Measurements from ENCODE around the gene EIPR1. TPM values are rescaled to one million over a fixed set of nuclear protein-coding genes. Genes with fewer than 3 reads are reported as not detected.

EIPR1 gene
- total RNA-seq, 1 experiment from 2014 or later, result 36.9 TPM

- H3K4me3 ChIP-seq (ENCODE audit: low read depth, low read length), result no peak overlapping the region
- H3K4me1 Mint-ChIP-seq (ENCODE audit: low read depth, unreplicated experiment), result no peaks in the 10 kb centered on the region
- no peaks in the 10 kb centered on the region for H3K9me3 ChIP-seq
- no peak overlapping the region for H3K4me3 Mint-ChIP-seq (ENCODE audit: unreplicated experiment)
- ChIA-PET CTCF (no interaction called here), POLR2A (no interaction called here)
- intact Hi-C loops (cut with micrococcal nuclease; ENCODE audit: unreplicated experiment), result no loop called here
- BruUV-seq (replicated peaks), result no TSS peak
- TF ChIP-seq, protein P1, sequence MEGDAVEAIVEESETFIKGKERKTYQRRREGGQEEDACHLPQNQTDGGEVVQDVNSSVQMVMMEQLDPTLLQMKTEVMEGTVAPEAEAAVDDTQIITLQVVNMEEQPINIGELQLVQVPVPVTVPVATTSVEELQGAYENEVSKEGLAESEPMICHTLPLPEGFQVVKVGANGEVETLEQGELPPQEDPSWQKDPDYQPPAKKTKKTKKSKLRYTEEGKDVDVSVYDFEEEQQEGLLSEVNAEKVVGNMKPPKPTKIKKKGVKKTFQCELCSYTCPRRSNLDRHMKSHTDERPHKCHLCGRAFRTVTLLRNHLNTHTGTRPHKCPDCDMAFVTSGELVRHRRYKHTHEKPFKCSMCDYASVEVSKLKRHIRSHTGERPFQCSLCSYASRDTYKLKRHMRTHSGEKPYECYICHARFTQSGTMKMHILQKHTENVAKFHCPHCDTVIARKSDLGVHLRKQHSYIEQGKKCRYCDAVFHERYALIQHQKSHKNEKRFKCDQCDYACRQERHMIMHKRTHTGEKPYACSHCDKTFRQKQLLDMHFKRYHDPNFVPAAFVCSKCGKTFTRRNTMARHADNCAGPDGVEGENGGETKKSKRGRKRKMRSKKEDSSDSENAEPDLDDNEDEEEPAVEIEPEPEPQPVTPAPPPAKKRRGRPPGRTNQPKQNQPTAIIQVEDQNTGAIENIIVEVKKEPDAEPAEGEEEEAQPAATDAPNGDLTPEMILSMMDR (IDR thresholded peaks at IDR 0.05; ENCODE audit: insufficient read depth in 1 of 2, low read depth in 1 of 2, low read length in 1 of 2, severe bottlenecking in 1 of 2, unreplicated experiment in 1 of 2), result no peak
- no peaks in the 10 kb centered on the region for H3K27me3 Mint-ChIP-seq (ENCODE audit: insufficient read depth, unreplicated experiment)
- no peaks in the 10 kb centered on the region for H3K27me3 ChIP-seq (replicated peaks; ENCODE audit: control insufficient read depth, insufficient read depth, low read length)
- H3K9me3 Mint-ChIP-seq (ENCODE audit: unreplicated experiment), result peaks cover 26% of the 10 kb centered on the region
- no peaks in the 10 kb centered on the region for H3K4me1 ChIP-seq
- H3K27ac Mint-ChIP-seq (ENCODE audit: unreplicated experiment), result no peak overlapping the region
- no peaks in the 10 kb centered on the region; the same call in 1 of the 2 replicates for H3K36me3 ChIP-seq (ENCODE audit: control insufficient read depth, insufficient read depth, low read length)
- H3K36me3 Mint-ChIP-seq (ENCODE audit: insufficient read depth, unreplicated experiment), result no peaks in the 10 kb centered on the region
- no peak for DNase-seq
These were observed 143.7 kb downstream of the EIPR1 start for GRCh38 chr2:3233877-3234276.

DNA sequence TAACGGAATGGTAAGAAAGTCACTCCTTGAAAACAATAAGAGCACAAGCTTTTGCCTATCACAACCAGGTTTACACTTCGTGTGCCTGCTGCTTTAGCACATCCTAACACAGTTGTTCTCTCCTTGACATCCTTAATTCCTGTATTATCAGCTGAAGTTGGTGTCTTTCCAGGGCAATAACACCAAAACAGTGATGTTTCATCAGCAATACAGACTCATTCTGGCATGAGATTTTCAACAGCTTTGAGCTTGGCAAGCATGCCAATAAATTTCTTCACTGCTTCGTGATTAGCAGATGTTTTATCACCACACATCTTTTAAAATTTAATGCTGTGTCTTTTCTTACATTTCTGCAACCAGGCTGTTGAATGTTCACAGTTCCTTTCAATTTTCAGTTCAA is 148.4 kb downstream of the EIPR1 start:
- no peak for DNase-seq
- H3K4me1 Mint-ChIP-seq (ENCODE audit: low read depth, unreplicated experiment), result no peaks in the 10 kb centered on the region
- ChIA-PET POLR2A (no interaction called here), CTCF (no interaction called here)
- no peak overlapping the region for H3K27ac Mint-ChIP-seq (ENCODE audit: unreplicated experiment)
- Histone ChIP-seq H3K9me3 (no peaks in the 10 kb centered on the region; the same call in 1 of the 2 replicates), H3K36me3 (ENCODE audit: control insufficient read depth, insufficient read depth, low read length) (no peaks in the 10 kb centered on the region), H3K4me1 (no peaks in the 10 kb centered on the region), H3K27me3 (replicated peaks; ENCODE audit: control insufficient read depth, insufficient read depth, low read length) (no peaks in the 10 kb centered on the region), H3K4me3 (ENCODE audit: low read depth, low read length) (no peak overlapping the region)
- peaks cover 51% of the 10 kb centered on the region for H3K9me3 Mint-ChIP-seq (ENCODE audit: unreplicated experiment)
- intact Hi-C loops (cut with micrococcal nuclease; ENCODE audit: unreplicated experiment), result no loop called here
- no peaks in the 10 kb centered on the region for H3K27me3 Mint-ChIP-seq (ENCODE audit: insufficient read depth, unreplicated experiment)
- no TSS peak for BruUV-seq (replicated peaks)
- H3K36me3 Mint-ChIP-seq (ENCODE audit: insufficient read depth, unreplicated experiment), result no peaks in the 10 kb centered on the region
- TF ChIP-seq, protein P1 (IDR thresholded peaks at IDR 0.05; ENCODE audit: insufficient read depth in 1 of 2, low read depth in 1 of 2, low read length in 1 of 2, severe bottlenecking in 1 of 2, unreplicated experiment in 1 of 2), result no peak
- no peak overlapping the region for H3K4me3 Mint-ChIP-seq (ENCODE audit: unreplicated experiment)

GRCh38 chr2:3224681-3225080 is 152.9 kb downstream of the EIPR1 start:
- H3K27me3 Mint-ChIP-seq (ENCODE audit: insufficient read depth, unreplicated experiment), result no peaks in the 10 kb centered on the region
- H3K27ac Mint-ChIP-seq (ENCODE audit: unreplicated experiment), result no peak overlapping the region
- H3K4me3 ChIP-seq (ENCODE audit: low read depth, low read length), result no peak overlapping the region
- peaks cover 5% of the 10 kb centered on the region for H3K36me3 Mint-ChIP-seq (ENCODE audit: insufficient read depth, unreplicated experiment)
- no peaks in the 10 kb centered on the region for H3K4me1 Mint-ChIP-seq (ENCODE audit: low read depth, unreplicated experiment)
- POLR2A ChIA-PET, result no interaction called here
- TF ChIP-seq, protein P1 (IDR thresholded peaks at IDR 0.05; ENCODE audit: insufficient read depth in 1 of 2, low read depth in 1 of 2, low read length in 1 of 2, severe bottlenecking in 1 of 2, unreplicated experiment in 1 of 2), result no peak
- no TSS peak for BruUV-seq (replicated peaks)
- H3K4me1 ChIP-seq, result no peaks in the 10 kb centered on the region
- H3K27me3 ChIP-seq (replicated peaks; ENCODE audit: control insufficient read depth, insufficient read depth, low read length), result no peaks in the 10 kb centered on the region
- DNase-seq, result no peak
- H3K9me3 ChIP-seq, result no peaks in the 10 kb centered on the region; the same call in 1 of the 2 replicates
- peaks cover 30% of the 10 kb centered on the region for H3K9me3 Mint-ChIP-seq (ENCODE audit: unreplicated experiment)
- H3K36me3 ChIP-seq (ENCODE audit: control insufficient read depth, insufficient read depth, low read length), result no peaks in the 10 kb centered on the region; the same call in 1 of the 2 replicates
- intact Hi-C loops (cut with micrococcal nuclease; ENCODE audit: unreplicated experiment), result no loop called here
- H3K4me3 Mint-ChIP-seq (ENCODE audit: unreplicated experiment), result no peak overlapping the region
- CTCF ChIA-PET, result no interaction called here
